GM20000 (cell line): Measurements from ENCODE around the gene CFAP206.

Source experiments
- DNase-seq: peaks from one replicate; pipeline ENCODE4 v3.0.0; 2012; ENCODE audit warnings: low spot score
- TF ChIP-seq, protein P1 (sequence below): IDR thresholded peaks from 2 replicates; pipeline ENCODE4 v1.5.1; 2012; ENCODE audit warnings: mild to moderate bottlenecking, control low read depth; ENCODE audit errors: extremely low read depth, missing control alignments

CFAP206 gene

DNA sequence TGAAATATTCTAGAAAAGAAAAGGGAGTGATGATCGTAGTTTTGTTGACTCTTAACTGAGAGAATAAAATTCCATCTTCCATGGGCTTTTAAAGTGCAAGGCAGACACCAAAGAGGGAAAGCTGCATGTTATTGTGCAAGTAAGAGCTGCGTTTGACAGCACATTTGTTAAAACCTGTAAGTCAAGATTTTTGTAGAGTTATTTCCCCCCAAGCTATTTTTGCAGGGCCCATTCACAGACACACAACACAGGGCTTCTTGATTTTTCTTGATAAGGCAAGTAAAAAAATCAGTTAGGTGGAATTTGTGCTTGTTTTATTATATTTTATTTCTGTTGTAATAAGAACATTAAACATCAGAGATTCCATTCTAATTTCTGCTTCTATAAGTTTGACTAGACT is 13.8 kb downstream of the CFAP206 start:
- no peak for DNase-seq
- TF ChIP-seq, protein P1, sequence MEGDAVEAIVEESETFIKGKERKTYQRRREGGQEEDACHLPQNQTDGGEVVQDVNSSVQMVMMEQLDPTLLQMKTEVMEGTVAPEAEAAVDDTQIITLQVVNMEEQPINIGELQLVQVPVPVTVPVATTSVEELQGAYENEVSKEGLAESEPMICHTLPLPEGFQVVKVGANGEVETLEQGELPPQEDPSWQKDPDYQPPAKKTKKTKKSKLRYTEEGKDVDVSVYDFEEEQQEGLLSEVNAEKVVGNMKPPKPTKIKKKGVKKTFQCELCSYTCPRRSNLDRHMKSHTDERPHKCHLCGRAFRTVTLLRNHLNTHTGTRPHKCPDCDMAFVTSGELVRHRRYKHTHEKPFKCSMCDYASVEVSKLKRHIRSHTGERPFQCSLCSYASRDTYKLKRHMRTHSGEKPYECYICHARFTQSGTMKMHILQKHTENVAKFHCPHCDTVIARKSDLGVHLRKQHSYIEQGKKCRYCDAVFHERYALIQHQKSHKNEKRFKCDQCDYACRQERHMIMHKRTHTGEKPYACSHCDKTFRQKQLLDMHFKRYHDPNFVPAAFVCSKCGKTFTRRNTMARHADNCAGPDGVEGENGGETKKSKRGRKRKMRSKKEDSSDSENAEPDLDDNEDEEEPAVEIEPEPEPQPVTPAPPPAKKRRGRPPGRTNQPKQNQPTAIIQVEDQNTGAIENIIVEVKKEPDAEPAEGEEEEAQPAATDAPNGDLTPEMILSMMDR: no peak

DNA sequence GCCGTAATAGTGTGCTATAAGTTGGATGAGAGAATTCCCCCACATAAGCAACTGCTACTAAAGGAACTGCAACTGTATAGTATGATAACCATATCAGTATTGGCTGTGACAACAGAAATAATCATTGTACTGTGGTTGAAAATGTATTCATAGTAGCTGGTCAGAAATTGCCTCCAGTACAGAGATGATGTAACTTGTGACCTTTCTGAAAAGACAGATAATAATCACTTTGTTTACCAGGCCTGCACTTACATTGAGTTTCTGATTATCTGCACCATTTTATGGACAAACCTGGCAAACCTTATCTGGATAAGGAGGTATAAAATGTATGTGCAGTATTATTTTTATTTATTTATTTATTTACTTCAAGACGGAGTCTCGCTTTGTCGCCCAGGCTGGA is 19.0 kb downstream of the CFAP206 start:
- no peak for DNase-seq

DNA sequence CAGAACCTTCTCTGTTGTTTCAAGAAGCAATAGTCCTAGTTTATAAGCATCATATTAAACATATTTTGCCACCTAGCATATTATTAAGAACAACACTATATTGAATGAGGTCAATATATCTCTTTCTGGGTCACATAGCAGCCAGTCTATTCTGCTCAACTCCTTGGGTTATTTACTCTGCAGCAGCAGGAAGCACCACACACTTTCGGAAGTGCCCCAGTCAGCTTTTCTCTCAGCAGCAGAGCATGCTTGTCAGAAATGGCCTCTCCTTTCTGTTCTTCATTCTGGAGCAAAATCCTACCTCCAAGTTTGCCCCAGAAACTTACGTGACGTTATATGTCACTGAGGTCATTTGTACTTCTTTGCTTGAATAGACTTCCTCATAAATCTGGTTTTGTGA is 22.7 kb downstream of the CFAP206 start:
- TF ChIP-seq, protein P1: no peak
- no peak for DNase-seq

More for the DNA sequence above, 19.0 kb downstream of the CFAP206 start:
- TF ChIP-seq, protein P1: no peak

DNA sequence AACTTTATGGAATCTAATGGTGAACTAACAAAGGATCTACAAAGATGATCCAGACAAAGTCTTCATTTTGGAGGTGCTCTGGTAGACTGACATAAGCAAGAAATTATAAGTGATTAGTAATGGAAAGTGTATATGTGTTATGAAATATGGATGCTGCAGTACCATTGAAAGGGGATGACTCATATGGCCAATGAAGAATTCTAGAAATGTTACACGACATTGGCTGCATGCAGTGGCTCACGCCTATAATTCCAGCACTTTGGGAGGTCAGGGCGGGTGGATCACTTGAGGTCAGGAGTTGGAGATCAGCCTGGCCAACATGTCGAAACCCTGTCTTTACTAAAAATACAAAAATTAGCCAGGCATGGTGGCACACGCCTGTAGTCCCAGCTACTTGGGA is 23.5 kb downstream of the CFAP206 start:
- TF ChIP-seq, protein P1: no peak
- DNase-seq: no peak

DNA sequence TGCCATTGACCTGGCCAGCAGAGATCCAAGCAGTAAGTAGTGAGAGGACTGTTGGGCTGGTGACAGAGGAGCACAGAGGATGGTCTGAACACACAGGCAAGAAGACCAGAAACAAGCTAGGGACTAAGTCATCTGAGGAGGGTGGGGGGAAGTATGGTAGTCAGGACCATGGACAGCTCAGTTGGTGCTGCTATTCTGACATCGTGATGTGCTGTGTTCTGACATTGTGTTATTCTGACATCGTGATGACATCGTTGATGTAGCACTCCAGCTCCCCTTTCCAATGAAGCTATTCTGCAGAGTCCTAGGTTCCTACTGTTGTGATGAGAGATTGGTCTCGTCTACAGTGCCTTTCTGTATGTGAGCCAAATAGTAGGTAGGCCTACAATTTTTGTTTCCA is 28.7 kb downstream of the CFAP206 start:
- peak; percentile 60 for DNase-seq
- TF ChIP-seq, protein P1: no peak

DNA sequence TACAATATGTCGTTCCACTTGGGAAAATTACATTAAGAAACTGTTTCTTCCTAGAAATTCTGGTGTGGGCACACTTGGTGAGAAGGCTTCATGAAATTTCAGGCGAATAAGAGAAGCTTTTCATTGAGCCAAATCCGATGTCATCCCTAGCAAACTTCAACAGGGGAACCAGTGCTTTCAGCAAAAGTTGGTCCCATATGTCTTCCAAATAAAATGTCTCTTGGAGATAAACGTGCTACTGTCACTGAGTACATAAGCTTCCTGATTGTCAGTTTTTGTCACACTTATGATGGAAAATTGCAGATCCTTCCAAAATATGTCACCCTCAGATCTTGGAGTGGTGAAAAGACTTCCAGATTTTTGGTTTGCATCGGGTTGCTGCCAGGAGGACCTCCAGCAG is 33.9 kb downstream of the CFAP206 start:
- TF ChIP-seq, protein P1: no peak
- no peak for DNase-seq

DNA sequence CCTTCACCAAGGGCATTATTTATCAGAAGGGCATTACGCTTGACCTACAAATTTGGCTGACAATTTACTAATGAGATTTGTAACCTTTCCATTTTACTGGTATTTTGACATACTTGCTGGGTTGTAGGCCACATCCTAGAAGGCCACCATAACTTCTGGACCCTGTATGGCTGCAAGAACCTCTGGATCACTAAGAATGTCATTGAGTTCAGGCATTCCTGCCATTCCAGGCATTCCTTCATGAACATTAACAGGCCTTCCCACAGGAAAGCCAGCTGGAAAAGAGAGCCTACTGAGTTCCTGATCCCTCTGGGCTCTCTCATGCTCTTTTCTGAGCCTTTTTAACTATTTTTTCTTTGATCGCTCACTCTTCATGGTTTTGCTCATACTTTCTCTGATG is 36.6 kb downstream of the CFAP206 start:
- TF ChIP-seq, protein P1: no peak
- DNase-seq: no peak
